K562 (cell line): ENCODE data around the gene CCNL2. TPM values are rescaled to one million over a fixed set of nuclear protein-coding genes. Genes with fewer than 3 reads are reported as not detected.

Source experiments
- ATAC-seq: fragments of 200-7000 bp; cut with Tn5 transposase; 3 replicates; pipeline ENCODE4 v1.9.1; 2020; ENCODE audit warnings: moderate library complexity
- BruUV-seq: library from RNA; stranded (reverse); fragments of 400-500 nt; replicated peaks from 2 replicates; lab custom pipeline; 2021; lab: Mats Ljungman, UMichigan
- CTCF ChIA-PET: fragments of 300-600 bp; formaldehyde crosslinking; extraction: SDS; loops from one replicate; lab custom pipeline; 2021; ENCODE audit warnings: low intra/inter-chr PET ratio; lab: Yijun Ruan, JAX
- POLR2A ChIA-PET: fragments of 300-600, 350-650 bp; sonication (Branson Sonifier 250); formaldehyde crosslinking; extraction: SDS; loops from one replicate; lab custom pipeline; 2021; ENCODE audit warnings: antibody characterized with exemption, inconsistent platforms; lab: Yijun Ruan, JAX
- DNase-seq, 4 experiments: peaks; one replicate each; pipeline versions ENCODE4 v3.0.0 to v3.0.0-alpha.2; 2011 to 2018; ENCODE audit warnings: low spot score in 3 of 4, mixed read lengths in 3 of 4; ENCODE audit errors: extremely low read depth in 1 of 4
- FAIRE-seq: peaks from 2 replicates; lab custom pipeline; 2011; peaks lifted over from hg19 to GRCh38; lab: Jason Lieb, UNC
- H2AFZ ChIP-seq: 2 replicates; pipeline ENCODE4 v1.6.0; 2011; ENCODE audit warnings: low read depth, low read length, control low read depth, inconsistent platforms
- H3K27ac ChIP-seq: fragments of 200-600 bp; 3 replicates; pipeline ENCODE4 v1.8.0; 2011; ENCODE audit warnings: low read depth, mild to moderate bottlenecking, control low read depth, inconsistent platforms, low read length, moderate library complexity, mixed read lengths; ENCODE audit errors: extremely low read depth
- H3K27me3 ChIP-seq, 2 experiments: fragments of 300-600 bp in 1 of 2; 2 replicates in 1 of 2; 3 replicates in 1 of 2; pipeline versions ENCODE4 v1.6.0 to v1.8.0; 2011; ENCODE audit warnings: inconsistent platforms in 2 of 2, low read length in 2 of 2, mild to moderate bottlenecking in 1 of 2, mixed read lengths in 1 of 2, moderate library complexity in 1 of 2; ENCODE audit not compliant: control insufficient read depth in 2 of 2, insufficient read depth in 2 of 2
- H3K36me3 ChIP-seq: fragments of 300-600 bp; 3 replicates; pipeline ENCODE4 v1.8.0; 2011; ENCODE audit warnings: mild to moderate bottlenecking, low read length, inconsistent platforms; ENCODE audit not compliant: control insufficient read depth, insufficient read depth
- H3K4me1 ChIP-seq, 2 experiments: fragments of 200-600 bp in 1 of 2; replicated peaks in 1 of 2; 2 replicates in 1 of 2; 3 replicates in 1 of 2; pipeline versions ENCODE4 v1.5.1 to v1.8.0; 2011; ENCODE audit warnings: inconsistent platforms in 2 of 2, low read length in 2 of 2, mild to moderate bottlenecking in 1 of 2, mixed read lengths in 1 of 2, moderate library complexity in 1 of 2; ENCODE audit not compliant: control insufficient read depth in 2 of 2, insufficient read depth in 2 of 2
- H3K4me2 ChIP-seq: 2 replicates; pipeline ENCODE4 v1.6.1; 2011; ENCODE audit warnings: low read length, control low read depth, inconsistent platforms, mixed read lengths; ENCODE audit not compliant: insufficient read depth
- H3K4me3 ChIP-seq: fragments of 200-600 bp; sonication (generic), shearing (Covaris generic); 2 replicates; pipeline ENCODE4 v1.5.1; 2016; ENCODE audit warnings: control low read depth, inconsistent platforms
- H3K79me2 ChIP-seq: fragments of 200-600 bp; 3 replicates; pipeline ENCODE4 v1.8.0; 2011; ENCODE audit warnings: low read length, inconsistent platforms; ENCODE audit not compliant: control insufficient read depth, insufficient read depth
- H3K9ac ChIP-seq, 2 experiments: 2 replicates each; pipeline versions ENCODE4 v1.6.0 to v1.6.1; 2011; ENCODE audit warnings: low read depth in 2 of 2, low read length in 2 of 2, control low read depth in 1 of 2, inconsistent platforms in 1 of 2, mild to moderate bottlenecking in 1 of 2, mixed read lengths in 1 of 2; ENCODE audit not compliant: insufficient read depth in 1 of 2
- H3K9me1 ChIP-seq: one replicate; pipeline ENCODE4 v1.6.0; 2011; ENCODE audit warnings: inconsistent platforms, mild to moderate bottlenecking, low read length, moderate library complexity; ENCODE audit not compliant: control insufficient read depth, insufficient read depth
- H3K9me3 ChIP-seq: replicated peaks from 2 replicates; pipeline ENCODE4 v1.5.1; 2011; ENCODE audit warnings: low read depth, low read length, inconsistent platforms; ENCODE audit not compliant: control insufficient read depth, insufficient read depth
- H4K20me1 ChIP-seq: replicated peaks from 2 replicates; pipeline ENCODE4 v1.6.1; 2011; ENCODE audit warnings: low read length, inconsistent platforms, mixed read lengths; ENCODE audit not compliant: control insufficient read depth, insufficient read depth
- E2F3 ChIP-seq: fragments of 250-450 bp; sonication (Bioruptor Pico); IDR thresholded peaks from 2 replicates; pipeline ENCODE4 v1.4.0; 2020; ENCODE audit warnings: mild to moderate bottlenecking
- MAZ ChIP-seq, 2 experiments: fragments of 450-650 bp in 1 of 2; sonication (generic) in 1 of 2; formaldehyde crosslinking; IDR thresholded peaks in 1 of 2; conservative IDR thresholded peaks in 1 of 2; 2 replicates each; pipeline versions ENCODE4 v1.4.0 to v1.5.0; 2020; ENCODE audit warnings: mild to moderate bottlenecking in 1 of 2, missing genetic modification reagents in 1 of 2
- RBFOX2 ChIP-seq: fragments of 200-400 bp; formaldehyde crosslinking; IDR thresholded peaks from 2 replicates; pipeline ENCODE4 v1.6.1; 2017; ENCODE audit warnings: low read depth, mild to moderate bottlenecking, low read length, moderate library complexity
- TEAD1 ChIP-seq, 2 experiments: fragments of 450-650 bp in 1 of 2; sonication (generic) in 1 of 2; formaldehyde crosslinking; IDR thresholded peaks; 2 replicates each; pipeline versions ENCODE4 v1.4.0 to v1.8.0; 2020 to 2022; ENCODE audit warnings: mild to moderate bottlenecking in 2 of 2, missing genetic modification reagents in 1 of 2
- TSHZ1 ChIP-seq: fragments of 250-450 bp; sonication (Bioruptor Pico); IDR thresholded peaks from 2 replicates; pipeline ENCODE4 v1.4.0; 2020; ENCODE audit warnings: mild to moderate bottlenecking, moderate library complexity
- USF1 ChIP-seq: sonication (generic); formaldehyde crosslinking; IDR thresholded peaks from 2 replicates; pipeline ENCODE4 v1.9.0; 2022; ENCODE audit warnings: mild to moderate bottlenecking, missing genetic modification reagents
- ZFP91 ChIP-seq: sonication (generic); formaldehyde crosslinking; IDR thresholded peaks from 2 replicates; pipeline ENCODE4 v1.8.0; 2022; ENCODE audit warnings: mild to moderate bottlenecking, missing genetic modification reagents
- ZNF253 ChIP-seq: fragments of 250-450 bp; sonication (Bioruptor Pico); conservative IDR thresholded peaks from 2 replicates; pipeline ENCODE4 v1.6.1; 2021; ENCODE audit warnings: mild to moderate bottlenecking
- ZNF395 ChIP-seq: fragments of 200-800 bp; sonication (Bioruptor generic); IDR thresholded peaks from 2 replicates; pipeline ENCODE4 v1.6.1; 2017; ENCODE audit warnings: missing genetic modification characterization, missing compliant biosample characterization
- WGBS: fragments of 100-300 bp; shearing (Covaris generic); methylation state at CpG from one replicate; pipeline ENCODE4 v1.1.6; 2016; ENCODE audit warnings: low coverage, mixed read lengths; ENCODE audit not compliant: insufficient coverage; ENCODE audit errors: missing lambda C conversion rate; 5-methylcytosine and 5-hydroxymethylcytosine counted together
- in situ Hi-C: fragments of 300-500 bp; cut with MboI; formaldehyde crosslinking; loops from 4 replicates; pipeline ENCODE4 v1.15.0; 2018; ENCODE audit warnings: inconsistent platforms, mixed read lengths
- intact Hi-C: fragments of 100-400 bp; cut with micrococcal nuclease; formaldehyde crosslinking; loops from 2 replicates; pipeline ENCODE4 v1.14.2; 2022
- polyA plus RNA-seq, 8 experiments: library from polyadenylated mRNA; depleted of rRNA in 4 of 8; stranded (reverse) in 5 of 8; unstranded in 3 of 8; fragments of >200 nt; fragmentation: Nextera tagmentation in 2 of 8; fragmentation: Illumina TruSeq in 1 of 8; extraction: Ambion mirVana in 2 of 8; extraction: Trizol in 1 of 8; gene quantifications; 2 replicates each; pipeline versions ENCODE4 v1.2.1 to v1.2.3, GENCODE V29; 2011 to 2014; ENCODE audit warnings: inconsistent platforms in 1 of 8, missing spikeins in 1 of 8
- total RNA-seq, 7 experiments: library from RNA; depleted of rRNA in 6 of 7; stranded (reverse); fragments of >200 nt in 6 of 7; fragmentation: Illumina TruSeq in 2 of 7; extraction: Trizol in 2 of 7; gene quantifications; 2 replicates each; pipeline versions ENCODE4 v1.2.1 to v1.2.3, GENCODE V29; 2011 to 2021; ENCODE audit warnings: low replicate concordance in 1 of 7

CCNL2 gene
- total and polyA plus RNA-seq, 9 of the 15 experiments (the other 6 are each of a cell fraction or from before 2014, with no cell fraction given) = 2.8 to 287 (median 94.5) TPM

GRCh38 chr1:1440262-1441001, 41.3 kb upstream of the CCNL2 start:
- POLR2A ChIA-PET = interaction anchor here (0.6 to 2.0 kb wide), 4 partner anchors 15 to 65 kb away, joined by 3 to 5 read pairs (median 4); no protein-coding TSS in a partner anchor
- TF ChIP-seq ZNF253 (CRISPR knock-in tag) (no peak), USF1 (peak; percentile 23; the same call in 1 of the 2 replicates), MAZ (CRISPR knock-in tag; conservative IDR thresholded peaks at IDR 0.05 in 1 of 2, IDR thresholded peaks at IDR 0.05 in 1 of 2) (peak in 1 of 2 experiments; percentile 46; a peak in 1 of 4 replicates), TEAD1 (CRISPR knock-in tag; IDR thresholded peaks at IDR 0.05) (0 out of 4 replicates have a peak, but pooled peaks of 1 of the 2 experiments have one; percentile 23), E2F3 (CRISPR knock-in tag) (0 out of 2 replicates have a peak, but pooled peaks have one; percentile 12), ZFP91 (CRISPR knock-in tag) (no peak; the same call in 1 of the 2 replicates), ZNF395 (CRISPR knock-in tag) (no peak), RBFOX2 (peak; percentile 16; the same call in 1 of the 2 replicates), TSHZ1 (CRISPR knock-in tag) (no peak)

More at GRCh38 chr1:1440262-1441001, 41.3 kb upstream of the CCNL2 start:
- no peaks in the 10 kb centered on the region for H3K27me3 ChIP-seq
- peak overlapping the region in 1 of 2 experiments; percentile 84; a peak in 2 of 4 replicates for H3K9ac ChIP-seq
- intact Hi-C loops (loop anchor here (2.0 kb wide), 1 partner anchor 34 kb away; the partner anchor contains the start of gene MRPL20), in situ Hi-C loops (no loop called here)
- no peak overlapping the region for H3K27ac ChIP-seq
- no TSS peak for BruUV-seq
- no peaks in the 10 kb centered on the region for H4K20me1 ChIP-seq
- H3K9me1 ChIP-seq = no peaks in the 10 kb centered on the region
- H3K4me3 ChIP-seq = no peak overlapping the region
- DNase-seq (no peak), ATAC-seq (no peak), FAIRE-seq (no peak)
- 63% methylated on average over 26 of the region's 26 CpGs for WGBS
- H3K79me2 ChIP-seq = no peaks in the 10 kb centered on the region
- no peaks in the 10 kb centered on the region for H3K36me3 ChIP-seq
- no peaks in the 10 kb centered on the region for H3K9me3 ChIP-seq
- H2AFZ ChIP-seq = peak overlapping the region; percentile 89
- peaks cover 7 to 77% of the 10 kb centered on the region in 2 experiments for H3K4me1 ChIP-seq
- H3K4me2 ChIP-seq = peak overlapping the region; percentile 68
- CTCF ChIA-PET = interaction anchor here (0.9 kb wide), 1 partner anchor 42 kb away, joined by 3 read pairs; the partner anchor contains the start of gene CCNL2
